ENCODE results near the gene FUT8.

FUT8 gene

GRCh38 chr14:65412032-65412846 is at the start of gene FUT8:
Gene FUT8 (plus strand): TSS chr14:65412730. CDS start chr14:65561564, 148,834 bp downstream.
- DNase-seq = peak; percentile 87

- no peak for DNase-seq
These were observed 45.5 kb upstream of the FUT8 start for GRCh38 chr14:65366802-65367565.

GRCh38 chr14:65369560-65369959 is 43.0 kb upstream of the FUT8 start:
- no peak for DNase-seq

DNA sequence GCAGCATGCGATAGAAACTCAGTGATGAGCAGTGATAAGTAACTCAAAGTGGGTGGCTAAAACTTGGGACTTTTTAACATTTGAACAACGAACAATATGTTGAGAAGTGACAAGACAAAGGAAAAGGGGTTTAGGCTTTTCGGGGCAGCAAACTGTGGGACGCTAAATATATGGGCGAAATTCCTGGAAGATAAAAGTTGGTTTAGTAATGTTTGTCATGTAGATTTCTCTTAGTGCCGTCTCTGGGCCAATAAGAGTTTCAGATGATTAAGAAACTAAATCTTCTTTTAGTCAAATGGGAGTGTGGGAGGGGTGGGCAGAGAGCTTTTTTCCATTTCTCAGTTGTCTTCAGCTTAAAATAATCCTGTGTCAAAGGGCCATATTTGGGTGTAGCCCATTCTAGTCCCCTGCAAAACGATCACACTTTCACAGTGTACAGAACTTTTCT is 41.7 kb upstream of the FUT8 start:
- DNase-seq = no peak

DNA sequence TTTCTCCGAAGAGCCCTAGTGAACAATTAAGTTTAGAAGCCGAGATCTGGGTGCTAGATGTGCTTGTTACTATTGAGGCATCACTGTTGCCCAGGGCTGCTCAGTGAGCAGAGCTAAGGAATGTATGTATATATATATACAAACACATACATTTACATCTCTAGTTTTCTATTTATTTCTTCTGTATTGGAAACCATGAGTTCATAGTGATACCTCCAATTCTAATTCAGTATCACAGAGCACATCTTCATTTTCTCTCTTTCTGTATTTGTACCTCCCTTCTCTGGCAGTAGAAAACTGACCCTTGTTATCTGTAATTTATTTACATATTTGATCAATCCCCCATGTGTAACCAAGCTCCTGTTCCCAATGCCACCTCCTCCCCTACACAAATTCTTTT is 40.7 kb upstream of the FUT8 start:
- no peak for DNase-seq

- DNase-seq = no peak
These were observed 39.4 kb upstream of the FUT8 start for GRCh38 chr14:65373016-65373670.

DNA sequence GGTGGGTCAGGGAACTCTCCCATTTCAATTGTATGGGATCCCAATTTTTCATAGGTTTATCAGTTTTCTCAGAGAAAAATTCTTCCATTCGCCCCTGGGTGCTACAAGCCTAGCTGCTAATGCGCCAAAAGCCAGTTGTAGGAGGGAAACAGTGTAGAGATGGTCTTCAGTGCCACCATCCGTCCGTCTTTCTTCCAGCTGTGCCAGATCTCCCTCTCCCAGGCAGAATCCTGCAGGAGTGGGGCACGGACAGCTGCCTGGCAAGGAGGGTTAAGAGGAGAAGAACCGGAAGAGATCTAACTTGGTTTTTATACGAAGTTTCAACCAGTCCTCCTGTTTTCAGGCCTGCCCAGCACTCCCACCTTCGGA is 38.9 kb upstream of the FUT8 start:
- no peak for DNase-seq

- no peak for DNase-seq
These were observed 35.0 kb upstream of the FUT8 start for GRCh38 chr14:65377576-65377975.

DNA sequence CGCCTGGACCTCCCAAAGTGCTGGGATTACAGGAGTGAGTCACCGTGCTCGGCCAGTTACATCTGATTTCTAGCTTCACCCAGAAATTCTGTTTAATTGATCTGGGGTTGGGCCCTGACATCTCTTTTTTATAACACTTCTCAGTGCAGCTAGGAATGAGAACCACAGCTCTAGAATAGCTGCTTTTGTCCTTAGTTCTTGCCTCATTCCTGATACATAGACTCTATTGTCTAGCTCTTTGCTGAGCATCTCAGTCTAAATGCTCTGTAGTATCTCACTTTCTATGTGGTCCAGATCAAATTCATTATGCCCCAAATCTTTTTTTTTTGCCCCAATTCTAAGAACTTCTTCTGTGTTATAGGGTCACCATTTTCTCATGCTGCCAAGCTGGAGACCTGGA is 29.9 kb upstream of the FUT8 start:
- no peak for DNase-seq

GRCh38 chr14:65387171-65387570 is 25.4 kb upstream of the FUT8 start:
- DNase-seq = no peak

DNA sequence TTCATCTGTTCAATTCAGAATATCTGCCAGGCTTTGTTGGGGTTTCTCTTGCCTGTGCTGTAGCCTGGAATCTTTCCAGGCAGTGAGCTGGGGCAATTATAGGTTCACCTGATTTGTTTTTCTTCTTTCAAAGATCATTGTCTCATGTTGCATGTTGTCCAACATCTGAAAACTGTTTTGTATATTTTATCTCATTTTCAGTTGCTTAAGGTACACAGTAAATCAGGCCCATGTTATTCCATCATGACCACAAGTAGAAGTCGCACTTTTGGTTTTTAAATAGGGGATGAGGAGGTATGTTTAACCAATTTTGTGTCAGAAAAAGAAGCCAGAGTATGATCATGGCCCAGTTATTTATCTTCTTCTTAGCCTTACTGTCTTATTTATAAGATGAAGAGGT is 24.9 kb upstream of the FUT8 start:
- DNase-seq = no peak

GRCh38 chr14:65392296-65392695 is 20.2 kb upstream of the FUT8 start:
- no peak for DNase-seq

DNA sequence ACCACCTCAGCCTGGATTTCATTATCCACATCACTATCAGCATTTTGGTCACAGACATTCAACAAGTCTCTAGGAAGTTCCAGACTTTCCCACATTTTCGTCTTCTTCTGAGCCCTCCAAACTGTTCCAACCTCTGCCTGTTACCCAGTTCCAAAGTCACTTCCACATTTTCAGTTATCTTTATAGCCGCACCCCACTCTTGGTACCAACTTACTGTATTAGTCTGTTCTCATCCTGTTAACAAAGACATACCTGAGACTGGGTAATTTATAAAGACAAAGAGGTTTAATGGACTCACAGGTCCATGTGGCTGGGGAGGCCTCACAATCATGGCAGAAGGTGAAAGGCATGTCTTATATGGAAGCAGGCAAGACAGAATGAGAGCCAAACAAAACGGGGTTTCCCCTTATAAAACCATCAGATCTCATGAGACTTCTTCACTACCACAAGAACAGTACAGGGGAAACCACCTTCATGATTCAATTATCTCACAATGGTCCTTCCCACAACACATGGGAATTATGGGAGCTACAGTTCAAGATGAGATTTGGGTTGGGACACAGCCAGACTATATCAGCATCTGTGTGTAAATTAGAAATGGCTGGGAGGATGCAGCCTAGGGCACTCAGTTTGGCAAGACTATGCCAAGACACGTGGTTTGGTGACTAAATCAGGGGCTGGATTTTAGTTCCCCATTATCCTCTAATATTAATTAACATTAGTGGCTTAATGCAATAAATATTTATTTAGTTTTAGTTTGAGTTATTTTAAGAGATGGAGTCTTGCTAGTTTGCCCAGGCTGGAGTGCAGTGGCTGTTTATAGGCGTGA is 16.2 kb upstream of the FUT8 start:
- DNase-seq = no peak

DNA sequence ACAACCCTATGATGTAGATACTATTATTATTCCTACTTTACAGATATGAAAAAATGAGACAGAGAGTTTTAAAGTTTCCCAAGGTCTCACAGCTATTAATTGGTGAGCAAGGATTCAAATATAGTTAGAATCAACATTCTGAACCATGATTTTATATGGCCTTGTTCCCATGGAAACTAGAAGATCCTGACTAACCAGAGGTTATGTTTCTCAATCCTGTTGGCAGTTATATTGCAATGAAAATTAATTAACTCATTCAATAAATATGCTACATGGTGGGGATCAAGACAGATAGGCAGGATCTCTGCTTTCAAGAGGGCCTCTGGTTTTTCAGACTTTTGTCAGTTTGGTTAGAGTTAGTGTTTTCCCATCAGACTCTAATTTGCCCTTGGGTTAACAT is 9.3 kb upstream of the FUT8 start:
- DNase-seq = no peak

GRCh38 chr14:65408113-65408512 is 4.4 kb upstream of the FUT8 start:
- DNase-seq = no peak

GRCh38 chr14:65410640-65411039 is 1.9 kb upstream of the FUT8 start:
- DNase-seq = no peak

- peak; percentile 95 for DNase-seq
These were observed 886 bp upstream of the FUT8 start for GRCh38 chr14:65411656-65412031.

GRCh38 chr14:65412856-65413738 is 567 bp downstream of the FUT8 start:
- peak; percentile 45 for DNase-seq

- no peak for DNase-seq
These were observed 1.2 kb downstream of the FUT8 start for GRCh38 chr14:65413739-65414045.

DNA sequence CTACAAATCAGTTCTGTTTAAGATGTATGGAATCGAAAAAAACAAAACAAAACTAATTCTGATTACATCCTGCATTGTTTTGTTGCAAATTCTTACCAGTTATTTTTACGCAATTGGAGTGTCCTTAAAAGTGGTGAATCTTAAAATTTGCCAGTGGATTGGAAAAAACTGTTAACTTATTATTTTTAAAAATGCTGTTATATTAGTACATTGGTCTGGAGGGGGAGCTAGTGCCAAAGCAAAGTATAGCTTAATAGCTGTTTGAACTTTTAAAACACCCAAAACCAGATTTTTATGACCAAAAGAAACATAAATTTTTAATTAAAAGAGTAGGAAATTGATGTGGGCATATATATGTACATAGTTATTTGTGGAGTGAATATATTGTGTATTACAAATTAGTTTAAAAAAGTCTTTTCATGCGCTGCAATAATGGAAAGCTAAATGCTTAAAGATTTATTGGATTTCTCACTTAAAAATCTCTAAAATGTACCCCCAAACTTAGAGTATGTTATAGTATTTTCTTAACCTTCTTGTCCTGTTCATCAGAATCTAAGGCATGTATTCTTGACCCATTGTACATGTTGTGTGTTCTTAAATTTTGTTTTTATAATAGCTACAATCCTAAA is 2.5 kb downstream of the FUT8 start:
- DNase-seq = peak; percentile 22

DNA sequence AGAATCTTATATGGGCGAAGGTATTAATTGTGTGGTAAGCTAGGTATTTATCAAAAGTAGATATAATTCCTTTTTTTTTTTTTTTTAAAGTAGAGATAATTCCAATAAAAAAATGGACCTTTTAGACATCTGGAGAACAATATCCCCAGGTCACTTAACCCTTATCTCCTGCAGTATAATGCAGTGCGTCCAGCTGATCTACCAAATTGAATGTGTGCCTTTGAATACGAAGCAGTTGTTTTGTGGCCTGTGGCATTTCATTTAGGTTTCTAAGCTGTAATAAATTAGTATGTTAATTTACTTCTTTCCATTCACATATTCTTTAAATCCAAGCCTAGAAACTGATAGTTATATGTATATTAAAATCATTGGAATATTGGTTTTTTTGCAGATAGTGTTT is 3.1 kb downstream of the FUT8 start:
- DNase-seq = no peak
